Uterus (tissue), 4 donors: Measurements from ENCODE around the gene TMEM131. TPM values are rescaled to one million over a fixed set of nuclear protein-coding genes. Genes with fewer than 3 reads are reported as not detected.

Source experiments
- DNase-seq, 2 donors: peaks; one replicate each; pipeline ENCODE4 v3.0.0-alpha.2; 2019 to 2020
- H3K27ac ChIP-seq, 2 donors: fragments of 200-600 bp; sonication (generic); 1 replicate in 1 of 2; 2 replicates in 1 of 2; pipeline ENCODE4 v1.5.1; 2016 to 2018
- H3K27me3 ChIP-seq, 2 donors: fragments of 200-600 bp; sonication (generic); one replicate each; pipeline ENCODE4 v1.5.1; 2018 to 2019; ENCODE audit warnings: control low read depth in 1 of 2
- H3K36me3 ChIP-seq, 2 donors: fragments of 200-600 bp; sonication (generic); one replicate each; pipeline ENCODE4 v1.5.1; 2019; ENCODE audit warnings: control low read depth in 1 of 2
- H3K4me1 ChIP-seq, 2 donors: fragments of 200-600 bp; sonication (generic); one replicate each; pipeline ENCODE4 v1.5.1; 2018 to 2019; ENCODE audit warnings: control low read depth in 1 of 2
- H3K4me3 ChIP-seq, 2 donors: fragments of 200-600 bp; sonication (generic); 1 replicate in 1 of 2; 2 replicates in 1 of 2; pipeline ENCODE4 v1.5.1; 2018 to 2019; ENCODE audit warnings: mild to moderate bottlenecking in 1 of 2
- H3K9me3 ChIP-seq, 2 donors: fragments of 200-600 bp; sonication (generic); one replicate each; pipeline ENCODE4 v1.5.1; 2019; ENCODE audit warnings: control low read depth in 1 of 2
- POLR2A ChIP-seq, 2 donors: fragments of 450-650 bp; IDR thresholded peaks; one replicate each; pipeline ENCODE4 v1.6.1; 2016; ENCODE audit warnings: antibody characterized with exemption in 2 of 2, mild to moderate bottlenecking in 1 of 2, moderate library complexity in 1 of 2
- intact Hi-C: fragments of 100-400 bp; cut with DNase I; formaldehyde crosslinking; loops from one replicate; pipeline ENCODE4 v1.15.1; 2023; ENCODE audit warnings: low total_unique reads
- total RNA-seq, 4 donors: library from RNA; depleted of rRNA in 3 of 4; stranded (reverse); fragments of >200 nt in 3 of 4; gene quantifications; one replicate each; pipeline versions ENCODE4 v1.1.0 to v1.2.4, GENCODE V29; 2014 to 2023
- TF ChIP-seq, protein P1 (sequence below), 4 experiments: fragments of 200-600 bp in 2 of 4; fragments of 450-650 bp in 2 of 4; sonication (generic) in 2 of 4; IDR thresholded peaks; one replicate each; pipeline ENCODE4 v1.5.1; 2016 to 2019; ENCODE audit warnings: antibody characterized with exemption in 4 of 4, mild to moderate bottlenecking in 2 of 4, moderate library complexity in 1 of 4
- donor health status: DM: yes; HTN: yes; CAD: no.

The TMEM131 gene
- total RNA-seq, 4 donors from 2014 or later = 14.1 to 62.4 (median 35.4) TPM

- H3K4me1 ChIP-seq = peaks cover 0 to 2% of the 10 kb centered on the region in 2 donors
- TF ChIP-seq POLR2A (IDR thresholded peaks at IDR 0.05) = no peak
- TF ChIP-seq, protein P1, sequence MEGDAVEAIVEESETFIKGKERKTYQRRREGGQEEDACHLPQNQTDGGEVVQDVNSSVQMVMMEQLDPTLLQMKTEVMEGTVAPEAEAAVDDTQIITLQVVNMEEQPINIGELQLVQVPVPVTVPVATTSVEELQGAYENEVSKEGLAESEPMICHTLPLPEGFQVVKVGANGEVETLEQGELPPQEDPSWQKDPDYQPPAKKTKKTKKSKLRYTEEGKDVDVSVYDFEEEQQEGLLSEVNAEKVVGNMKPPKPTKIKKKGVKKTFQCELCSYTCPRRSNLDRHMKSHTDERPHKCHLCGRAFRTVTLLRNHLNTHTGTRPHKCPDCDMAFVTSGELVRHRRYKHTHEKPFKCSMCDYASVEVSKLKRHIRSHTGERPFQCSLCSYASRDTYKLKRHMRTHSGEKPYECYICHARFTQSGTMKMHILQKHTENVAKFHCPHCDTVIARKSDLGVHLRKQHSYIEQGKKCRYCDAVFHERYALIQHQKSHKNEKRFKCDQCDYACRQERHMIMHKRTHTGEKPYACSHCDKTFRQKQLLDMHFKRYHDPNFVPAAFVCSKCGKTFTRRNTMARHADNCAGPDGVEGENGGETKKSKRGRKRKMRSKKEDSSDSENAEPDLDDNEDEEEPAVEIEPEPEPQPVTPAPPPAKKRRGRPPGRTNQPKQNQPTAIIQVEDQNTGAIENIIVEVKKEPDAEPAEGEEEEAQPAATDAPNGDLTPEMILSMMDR (IDR thresholded peaks at IDR 0.05) = no peak
- DNase-seq = no peak
- H3K36me3 ChIP-seq = no peaks in the 10 kb centered on the region
- H3K4me3 ChIP-seq = no peak overlapping the region
- no peak overlapping the region for H3K27ac ChIP-seq
- H3K27me3 ChIP-seq = no peaks in the 10 kb centered on the region
- no peaks in the 10 kb centered on the region for H3K9me3 ChIP-seq
- intact Hi-C loops = no loop called here
Observed at GRCh38 chr2:97945791-97946190, 50.0 kb downstream of the TMEM131 start.

- H3K4me1 ChIP-seq = peaks cover 4 to 5% of the 10 kb centered on the region in 2 donors
- DNase-seq = no peak
- H3K36me3 ChIP-seq = no peaks in the 10 kb centered on the region
- H3K27ac ChIP-seq = no peak overlapping the region
- no peaks in the 10 kb centered on the region for H3K9me3 ChIP-seq
- TF ChIP-seq POLR2A (IDR thresholded peaks at IDR 0.05) = no peak
- TF ChIP-seq, protein P1 (IDR thresholded peaks at IDR 0.05) = no peak
- intact Hi-C loops = no loop called here
- no peak overlapping the region for H3K4me3 ChIP-seq
- H3K27me3 ChIP-seq = no peaks in the 10 kb centered on the region
Observed at GRCh38 chr2:97936881-97937280, 58.9 kb downstream of the TMEM131 start.

DNA sequence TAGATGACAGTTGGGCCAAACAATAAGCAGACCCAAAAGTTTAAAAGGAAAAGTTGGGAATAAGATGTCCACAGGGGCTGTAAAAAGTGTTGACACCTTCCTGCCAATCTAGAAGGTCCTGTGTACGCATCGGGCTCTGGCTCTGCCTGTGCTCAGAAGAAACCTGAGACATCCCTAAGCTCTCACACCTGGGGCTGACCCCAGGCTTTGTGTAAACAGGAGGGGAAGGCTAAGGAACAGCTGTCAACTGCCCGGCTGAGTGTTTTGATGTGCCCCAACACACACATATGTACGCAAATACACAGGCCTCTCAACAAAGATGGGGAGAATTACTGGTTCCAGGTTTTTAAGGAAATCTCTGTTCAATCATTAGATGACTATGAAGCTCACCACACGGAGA, 59.5 kb downstream of the TMEM131 start:
- TF ChIP-seq, protein P1 (IDR thresholded peaks at IDR 0.05) = no peak
- no peak for TF ChIP-seq POLR2A (IDR thresholded peaks at IDR 0.05)
- H3K36me3 ChIP-seq = no peaks in the 10 kb centered on the region
- intact Hi-C loops = no loop called here
- DNase-seq = no peak
- H3K9me3 ChIP-seq = no peaks in the 10 kb centered on the region
- H3K27ac ChIP-seq = no peak overlapping the region
- H3K4me3 ChIP-seq = no peak overlapping the region
- no peaks in the 10 kb centered on the region for H3K27me3 ChIP-seq
- peaks cover 5% of the 10 kb centered on the region in 2 donors for H3K4me1 ChIP-seq

GRCh38 chr2:97935719-97936161, 60.0 kb downstream of the TMEM131 start:
- H3K27ac ChIP-seq = no peak overlapping the region
- peaks cover 5 to 9% of the 10 kb centered on the region in 2 donors for H3K4me1 ChIP-seq
- no peak for DNase-seq
- H3K4me3 ChIP-seq = no peak overlapping the region
- no peaks in the 10 kb centered on the region for H3K36me3 ChIP-seq
- no peak for TF ChIP-seq POLR2A (IDR thresholded peaks at IDR 0.05)
- TF ChIP-seq, protein P1 (IDR thresholded peaks at IDR 0.05) = no peak
- no peaks in the 10 kb centered on the region for H3K27me3 ChIP-seq
- no peaks in the 10 kb centered on the region for H3K9me3 ChIP-seq
- intact Hi-C loops = no loop called here

DNA sequence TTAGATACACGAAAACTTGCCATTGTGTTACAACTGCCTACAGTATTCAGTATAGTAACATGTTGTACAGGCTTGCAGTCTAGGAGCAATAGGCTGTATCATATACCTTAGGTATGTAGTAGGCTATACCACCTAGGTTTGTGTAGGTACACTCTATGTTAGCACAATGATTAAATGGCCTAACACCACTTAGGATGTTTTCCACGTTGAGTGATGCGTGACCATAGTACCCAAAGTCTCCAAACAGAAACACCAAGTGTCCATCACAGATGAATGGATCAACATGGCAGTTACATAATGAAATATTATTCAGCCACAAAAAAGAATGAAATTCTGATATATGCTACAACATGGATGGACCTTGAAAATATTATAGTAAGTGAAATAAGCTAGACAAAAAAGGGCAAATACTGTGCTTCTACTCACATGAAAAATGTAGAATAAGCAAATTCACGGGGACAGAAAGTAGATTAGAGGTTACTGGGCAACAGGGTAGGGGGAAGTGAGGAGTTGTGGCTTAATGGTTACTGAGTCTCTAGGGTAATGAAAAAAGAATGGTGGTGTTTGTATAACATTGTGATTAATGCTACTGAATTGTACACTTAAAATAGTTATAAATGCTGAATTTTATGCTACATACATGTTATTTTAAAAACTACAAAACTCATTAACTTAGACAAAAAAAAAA, 62.6 kb downstream of the TMEM131 start:
- TF ChIP-seq POLR2A (IDR thresholded peaks at IDR 0.05) = no peak
- TF ChIP-seq, protein P1 (IDR thresholded peaks at IDR 0.05) = no peak
- H3K4me3 ChIP-seq = no peak overlapping the region
- intact Hi-C loops = no loop called here
- DNase-seq = no peak
- H3K36me3 ChIP-seq = no peaks in the 10 kb centered on the region
- H3K4me1 ChIP-seq = peaks cover 5 to 9% of the 10 kb centered on the region in 2 donors
- H3K9me3 ChIP-seq = no peaks in the 10 kb centered on the region
- H3K27ac ChIP-seq = no peak overlapping the region
- no peaks in the 10 kb centered on the region for H3K27me3 ChIP-seq
